ENCODE results near the gene IL17C. TPM values are rescaled to one million over a fixed set of nuclear protein-coding genes. Genes with fewer than 3 reads are reported as not detected.

The IL17C gene
- total RNA-seq, 4 donors from 2014 or later: not detected

DNA sequence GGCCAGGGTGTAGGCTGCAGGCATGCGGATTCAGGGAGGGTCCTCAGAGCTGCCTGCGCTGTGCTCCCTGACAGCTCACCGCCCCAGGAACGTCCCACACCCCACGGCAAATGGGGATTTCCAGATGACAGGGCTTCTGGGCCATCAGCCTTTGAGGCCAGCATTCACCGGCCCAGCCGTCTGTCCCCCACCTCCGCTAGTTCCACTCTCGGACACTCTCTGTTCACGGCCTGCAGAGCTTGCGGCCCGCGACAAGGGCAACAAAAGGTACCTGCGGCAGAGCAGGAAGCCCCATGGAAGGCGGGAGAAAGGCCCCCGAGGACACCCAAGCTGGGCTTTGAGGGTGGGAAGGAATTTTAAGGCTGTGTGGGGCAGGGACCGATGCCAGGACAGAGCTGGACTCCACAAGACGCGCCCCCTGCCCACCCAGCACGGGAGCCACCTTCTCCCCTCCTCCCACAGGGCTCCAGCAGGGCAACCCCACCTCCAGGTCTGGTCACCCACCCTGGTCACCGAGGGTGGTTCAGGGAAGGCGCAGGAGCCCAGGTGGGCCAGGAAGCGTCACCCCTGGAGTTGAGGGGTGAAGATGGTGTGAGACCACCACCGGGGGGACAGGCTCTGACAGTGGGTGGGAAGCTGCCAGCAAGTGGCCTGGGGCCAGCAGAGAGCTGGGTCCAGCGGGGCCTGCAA, 18.1 kb downstream of the IL17C start:
- peaks cover 17% of the 10 kb centered on the region for H3K27me3 ChIP-seq
- H3K36me3 ChIP-seq: peaks cover 0 to 72% of the 10 kb centered on the region in 2 donors
- no peak overlapping the region for H3K4me3 ChIP-seq
- TF ChIP-seq EP300 (IDR thresholded peaks at IDR 0.05): no peak
- no CpG with 5 or more reads among the region's 25 CpGs for WGBS, 2 donors (ENCODE audit: low coverage in 1 of 2)
- no peak for ATAC-seq
- peaks cover 0 to 11% (median 3%) of the 10 kb centered on the region in 3 donors for H3K4me1 ChIP-seq
- no peaks in the 10 kb centered on the region for H3K9me3 ChIP-seq
- no peak overlapping the region for H3K27ac ChIP-seq

DNA sequence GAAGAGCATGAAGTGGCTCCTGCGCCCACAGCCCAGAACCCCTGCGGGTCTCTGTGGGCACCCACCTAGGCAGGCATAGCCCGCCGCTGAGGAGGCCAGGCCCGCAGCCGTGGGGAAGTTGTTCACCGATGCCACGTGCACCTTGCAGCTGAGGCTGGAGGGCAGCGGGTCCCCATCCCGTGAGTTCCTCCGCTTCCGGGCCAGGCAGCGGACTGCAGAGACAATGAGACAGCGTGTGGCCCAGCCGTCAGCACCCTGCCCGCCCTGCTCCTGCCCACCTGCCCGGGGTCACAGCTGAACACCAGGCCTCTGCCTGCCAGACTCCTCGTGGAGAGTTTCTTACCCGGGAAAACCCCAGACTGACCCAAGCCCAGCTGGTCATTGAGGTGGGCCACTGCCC, 19.0 kb downstream of the IL17C start:
- 100% methylated on average over 1 of the region's 19 CpGs; no CpG with 5 or more reads in 1 of the 2 donors for WGBS, 2 donors (ENCODE audit: low coverage in 1 of 2)
- peaks cover 0 to 63% of the 10 kb centered on the region in 2 donors for H3K36me3 ChIP-seq

DNA sequence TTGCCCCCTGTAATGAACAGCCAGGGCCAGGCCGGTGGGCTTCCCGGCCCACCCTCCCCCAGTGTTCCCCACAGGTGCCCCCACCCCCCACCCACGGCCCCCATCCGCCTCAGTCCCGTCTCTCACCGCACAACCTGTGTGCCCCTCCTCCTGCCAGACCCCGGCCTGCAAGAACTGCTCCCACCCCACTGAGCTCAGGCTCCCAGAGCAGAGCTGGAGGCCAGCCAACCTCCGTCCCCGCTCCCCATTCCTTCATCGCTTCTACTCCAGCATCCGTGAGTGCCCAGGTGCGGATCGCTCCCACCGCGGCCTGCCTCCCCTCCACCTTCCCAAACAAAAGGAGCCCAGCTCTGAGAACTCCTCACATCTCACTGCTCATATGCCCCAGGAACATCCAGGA, 20.3 kb downstream of the IL17C start:
- ATAC-seq: no peak
- peaks cover 0 to 20% (median 7%) of the 10 kb centered on the region in 3 donors for H3K4me1 ChIP-seq
- no peaks in the 10 kb centered on the region for H3K27me3 ChIP-seq
- H3K27ac ChIP-seq: no peak overlapping the region
- peaks cover 0 to 49% of the 10 kb centered on the region in 2 donors for H3K36me3 ChIP-seq
- TF ChIP-seq, protein P1, sequence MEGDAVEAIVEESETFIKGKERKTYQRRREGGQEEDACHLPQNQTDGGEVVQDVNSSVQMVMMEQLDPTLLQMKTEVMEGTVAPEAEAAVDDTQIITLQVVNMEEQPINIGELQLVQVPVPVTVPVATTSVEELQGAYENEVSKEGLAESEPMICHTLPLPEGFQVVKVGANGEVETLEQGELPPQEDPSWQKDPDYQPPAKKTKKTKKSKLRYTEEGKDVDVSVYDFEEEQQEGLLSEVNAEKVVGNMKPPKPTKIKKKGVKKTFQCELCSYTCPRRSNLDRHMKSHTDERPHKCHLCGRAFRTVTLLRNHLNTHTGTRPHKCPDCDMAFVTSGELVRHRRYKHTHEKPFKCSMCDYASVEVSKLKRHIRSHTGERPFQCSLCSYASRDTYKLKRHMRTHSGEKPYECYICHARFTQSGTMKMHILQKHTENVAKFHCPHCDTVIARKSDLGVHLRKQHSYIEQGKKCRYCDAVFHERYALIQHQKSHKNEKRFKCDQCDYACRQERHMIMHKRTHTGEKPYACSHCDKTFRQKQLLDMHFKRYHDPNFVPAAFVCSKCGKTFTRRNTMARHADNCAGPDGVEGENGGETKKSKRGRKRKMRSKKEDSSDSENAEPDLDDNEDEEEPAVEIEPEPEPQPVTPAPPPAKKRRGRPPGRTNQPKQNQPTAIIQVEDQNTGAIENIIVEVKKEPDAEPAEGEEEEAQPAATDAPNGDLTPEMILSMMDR (IDR thresholded peaks at IDR 0.05): no peak
- TF ChIP-seq EP300 (IDR thresholded peaks at IDR 0.05) (no peak), POLR2AphosphoS5 (IDR thresholded peaks at IDR 0.05) (no peak), POLR2A (IDR thresholded peaks at IDR 0.05) (no peak)
- WGBS, 2 donors (ENCODE audit: low coverage in 1 of 2): 87% methylated on average over 6 of the region's 15 CpGs; no CpG with 5 or more reads in 1 of the 2 donors
- H3K4me3 ChIP-seq: no peak overlapping the region
- no peaks in the 10 kb centered on the region for H3K9me3 ChIP-seq

More for the DNA sequence above, 19.0 kb downstream of the IL17C start:
- H3K4me3 ChIP-seq: no peak overlapping the region
- ATAC-seq: no peak
- peaks cover 8% of the 10 kb centered on the region for H3K27me3 ChIP-seq
- H3K27ac ChIP-seq: no peak overlapping the region
- H3K4me1 ChIP-seq: peaks cover 0 to 15% (median 6%) of the 10 kb centered on the region in 3 donors
- TF ChIP-seq, protein P1 (IDR thresholded peaks at IDR 0.05): no peak
- no peak for TF ChIP-seq POLR2AphosphoS5 (IDR thresholded peaks at IDR 0.05)
- TF ChIP-seq POLR2A (IDR thresholded peaks at IDR 0.05): no peak
- no peak for TF ChIP-seq EP300 (IDR thresholded peaks at IDR 0.05)
- no peaks in the 10 kb centered on the region for H3K9me3 ChIP-seq

DNA sequence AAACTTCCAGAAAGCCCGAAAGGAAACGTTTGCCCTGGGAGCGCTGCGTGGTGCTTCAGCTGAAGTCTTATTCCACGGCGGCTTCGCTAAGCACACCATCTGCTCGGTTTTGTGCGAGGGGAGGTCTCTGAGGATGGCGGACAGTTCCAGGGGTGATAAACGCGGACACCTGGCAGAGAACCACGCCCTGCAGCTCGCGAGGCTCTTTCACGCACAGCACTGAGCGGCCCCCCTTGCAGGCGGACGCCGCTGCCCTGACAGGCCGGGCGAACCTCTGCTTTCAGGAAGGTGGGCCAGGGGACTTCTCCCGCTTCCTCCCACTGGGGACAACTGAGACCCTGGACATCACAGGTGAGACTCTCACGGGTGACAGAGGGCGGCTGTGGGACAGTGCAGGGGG, 20.8 kb downstream of the IL17C start:
- Histone ChIP-seq H3K36me3 (peaks cover 0 to 45% of the 10 kb centered on the region in 2 donors), H3K27me3 (no peaks in the 10 kb centered on the region), H3K4me3 (no peak overlapping the region), H3K27ac (no peak overlapping the region), H3K9me3 (no peaks in the 10 kb centered on the region), H3K4me1 (peaks cover 0 to 24% (median 11%) of the 10 kb centered on the region in 3 donors)
- ATAC-seq: no peak
- whole genome bisulfite sequencing, 2 donors (ENCODE audit: low coverage in 1 of 2): 87% methylated on average over 3 of the region's 25 CpGs; no CpG with 5 or more reads in 1 of the 2 donors
- TF ChIP-seq POLR2A (IDR thresholded peaks at IDR 0.05) (no peak), POLR2AphosphoS5 (IDR thresholded peaks at IDR 0.05) (no peak), EP300 (IDR thresholded peaks at IDR 0.05) (no peak)
- TF ChIP-seq, protein P1 (IDR thresholded peaks at IDR 0.05): no peak

DNA sequence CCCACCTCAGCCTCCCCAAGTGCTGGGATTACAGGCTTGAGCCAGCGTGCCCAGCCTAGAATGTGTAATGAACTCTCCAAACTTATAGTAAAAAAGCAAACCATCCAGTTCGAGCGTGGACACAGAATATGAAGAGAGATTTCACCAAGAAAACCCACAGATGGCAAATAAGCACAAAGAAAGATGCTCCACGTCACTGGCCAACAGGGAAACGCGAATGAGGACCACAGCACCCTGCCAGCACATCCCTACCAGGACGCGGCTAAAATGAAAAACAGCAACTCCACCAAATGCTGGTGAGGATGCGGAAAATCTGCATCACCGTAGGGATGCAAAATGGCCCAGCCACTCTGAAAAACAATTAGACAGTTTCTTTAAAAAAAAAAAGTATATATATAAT, 23.1 kb downstream of the IL17C start:
- 65 to 71% methylated on average over 2 to 10 of the region's 10 CpGs for WGBS, 2 donors (ENCODE audit: low coverage in 1 of 2)

More for the DNA sequence above, 23.1 kb downstream of the IL17C start:
- H3K4me3 ChIP-seq: no peak overlapping the region
- H3K27ac ChIP-seq: no peak overlapping the region
- H3K9me3 ChIP-seq: no peaks in the 10 kb centered on the region
- H3K4me1 ChIP-seq: peaks cover 0 to 30% (median 11%) of the 10 kb centered on the region in 3 donors
- H3K27me3 ChIP-seq: no peaks in the 10 kb centered on the region
- peaks cover 0 to 22% of the 10 kb centered on the region in 2 donors for H3K36me3 ChIP-seq
- no peak for ATAC-seq
- TF ChIP-seq POLR2AphosphoS5 (IDR thresholded peaks at IDR 0.05) (no peak), POLR2A (IDR thresholded peaks at IDR 0.05) (no peak), EP300 (IDR thresholded peaks at IDR 0.05) (no peak)
- TF ChIP-seq, protein P1 (IDR thresholded peaks at IDR 0.05): no peak
